Measurements from ENCODE around the gene ATXN10.

DNA sequence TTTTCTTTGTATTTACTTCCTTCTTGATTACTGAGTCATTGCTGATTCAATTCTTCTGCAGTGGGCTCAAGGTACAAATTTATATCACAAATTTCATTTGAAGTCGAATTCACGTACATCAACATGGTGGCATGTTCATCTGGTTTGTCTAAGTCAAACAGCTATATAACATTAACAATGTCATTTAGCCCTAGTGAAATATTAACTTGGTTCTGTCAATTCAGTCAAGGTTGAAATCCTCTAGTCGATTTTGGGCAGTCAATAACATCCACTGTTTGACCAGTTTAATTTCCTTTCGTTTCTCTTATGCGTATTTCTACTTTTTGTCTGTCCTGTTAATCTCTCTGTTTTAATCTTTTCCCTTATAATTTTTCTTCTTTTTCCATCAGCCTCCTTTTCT, 4.1 kb upstream of the ATXN10 start:
- TF ChIP-seq CTCF (conservative IDR thresholded peaks at IDR 0.05; ENCODE audit: low read depth in 2 of 2) (no peak), POLR2AphosphoS5 (IDR thresholded peaks at IDR 0.05; ENCODE audit: low read depth) (no peak), EZH2 (IDR thresholded peaks at IDR 0.05; ENCODE audit: low read depth, unreplicated experiment) (no peak), EZH2phosphoT487 (IDR thresholded peaks at IDR 0.05; ENCODE audit: unreplicated experiment) (no peak), JUNB (IDR thresholded peaks at IDR 0.05; ENCODE audit: unreplicated experiment) (no peak), NANOG (IDR thresholded peaks at IDR 0.05; ENCODE audit: borderline replicate concordance) (no peak), STAT1 (IDR thresholded peaks at IDR 0.05; ENCODE audit: unreplicated experiment) (no peak), CREB1 (CRISPR knock-in tag; IDR thresholded peaks at IDR 0.05; ENCODE audit: low read depth) (no peak), ZNF331 (CRISPR knock-in tag; IDR thresholded peaks at IDR 0.05; ENCODE audit: low read depth) (no peak)
- TF ChIP-seq, protein P1, sequence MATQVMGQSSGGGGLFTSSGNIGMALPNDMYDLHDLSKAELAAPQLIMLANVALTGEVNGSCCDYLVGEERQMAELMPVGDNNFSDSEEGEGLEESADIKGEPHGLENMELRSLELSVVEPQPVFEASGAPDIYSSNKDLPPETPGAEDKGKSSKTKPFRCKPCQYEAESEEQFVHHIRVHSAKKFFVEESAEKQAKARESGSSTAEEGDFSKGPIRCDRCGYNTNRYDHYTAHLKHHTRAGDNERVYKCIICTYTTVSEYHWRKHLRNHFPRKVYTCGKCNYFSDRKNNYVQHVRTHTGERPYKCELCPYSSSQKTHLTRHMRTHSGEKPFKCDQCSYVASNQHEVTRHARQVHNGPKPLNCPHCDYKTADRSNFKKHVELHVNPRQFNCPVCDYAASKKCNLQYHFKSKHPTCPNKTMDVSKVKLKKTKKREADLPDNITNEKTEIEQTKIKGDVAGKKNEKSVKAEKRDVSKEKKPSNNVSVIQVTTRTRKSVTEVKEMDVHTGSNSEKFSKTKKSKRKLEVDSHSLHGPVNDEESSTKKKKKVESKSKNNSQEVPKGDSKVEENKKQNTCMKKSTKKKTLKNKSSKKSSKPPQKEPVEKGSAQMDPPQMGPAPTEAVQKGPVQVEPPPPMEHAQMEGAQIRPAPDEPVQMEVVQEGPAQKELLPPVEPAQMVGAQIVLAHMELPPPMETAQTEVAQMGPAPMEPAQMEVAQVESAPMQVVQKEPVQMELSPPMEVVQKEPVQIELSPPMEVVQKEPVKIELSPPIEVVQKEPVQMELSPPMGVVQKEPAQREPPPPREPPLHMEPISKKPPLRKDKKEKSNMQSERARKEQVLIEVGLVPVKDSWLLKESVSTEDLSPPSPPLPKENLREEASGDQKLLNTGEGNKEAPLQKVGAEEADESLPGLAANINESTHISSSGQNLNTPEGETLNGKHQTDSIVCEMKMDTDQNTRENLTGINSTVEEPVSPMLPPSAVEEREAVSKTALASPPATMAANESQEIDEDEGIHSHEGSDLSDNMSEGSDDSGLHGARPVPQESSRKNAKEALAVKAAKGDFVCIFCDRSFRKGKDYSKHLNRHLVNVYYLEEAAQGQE (IDR thresholded peaks at IDR 0.05; ENCODE audit: unreplicated experiment) = no peak

Measured in GM23338 (cell line).